Measurements from ENCODE around the gene PIP5KL1.
A peak's percentile ranks its signal among the peaks of the same experiment; 100 is the strongest.

- TF ChIP-seq CTCF (IDR thresholded peaks at IDR 0.05; ENCODE audit: poor library complexity, severe bottlenecking) (peak; percentile 44), EZH2 (IDR thresholded peaks at IDR 0.05; ENCODE audit: borderline replicate concordance, insufficient read depth, low read length, poor library complexity, severe bottlenecking) (no peak)
Measured at GRCh38 chr9:127955294-127956015, 24.9 kb upstream of the PIP5KL1 start.

Data from neural cell (in vitro differentiated cells).